ENCODE results near the gene ARMC6. TPM values are rescaled to one million over a fixed set of nuclear protein-coding genes. Genes with fewer than 3 reads are reported as not detected.
A peak's percentile ranks its signal among the peaks of the same experiment; 100 is the strongest.

ARMC6 gene
- total RNA-seq, 1 donor from 2014 or later, result 78.2 TPM

GRCh38 chr19:19083413-19084178 is 50.2 kb downstream of the ARMC6 start:
- FAIRE-seq, result no peak
- no peak for DNase-seq (ENCODE audit: low read depth)
- TF ChIP-seq, protein P1, sequence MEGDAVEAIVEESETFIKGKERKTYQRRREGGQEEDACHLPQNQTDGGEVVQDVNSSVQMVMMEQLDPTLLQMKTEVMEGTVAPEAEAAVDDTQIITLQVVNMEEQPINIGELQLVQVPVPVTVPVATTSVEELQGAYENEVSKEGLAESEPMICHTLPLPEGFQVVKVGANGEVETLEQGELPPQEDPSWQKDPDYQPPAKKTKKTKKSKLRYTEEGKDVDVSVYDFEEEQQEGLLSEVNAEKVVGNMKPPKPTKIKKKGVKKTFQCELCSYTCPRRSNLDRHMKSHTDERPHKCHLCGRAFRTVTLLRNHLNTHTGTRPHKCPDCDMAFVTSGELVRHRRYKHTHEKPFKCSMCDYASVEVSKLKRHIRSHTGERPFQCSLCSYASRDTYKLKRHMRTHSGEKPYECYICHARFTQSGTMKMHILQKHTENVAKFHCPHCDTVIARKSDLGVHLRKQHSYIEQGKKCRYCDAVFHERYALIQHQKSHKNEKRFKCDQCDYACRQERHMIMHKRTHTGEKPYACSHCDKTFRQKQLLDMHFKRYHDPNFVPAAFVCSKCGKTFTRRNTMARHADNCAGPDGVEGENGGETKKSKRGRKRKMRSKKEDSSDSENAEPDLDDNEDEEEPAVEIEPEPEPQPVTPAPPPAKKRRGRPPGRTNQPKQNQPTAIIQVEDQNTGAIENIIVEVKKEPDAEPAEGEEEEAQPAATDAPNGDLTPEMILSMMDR (IDR thresholded peaks at IDR 0.05; ENCODE audit: insufficient read depth, low read length, severe bottlenecking), result no peak
- no peak overlapping the region for H3K4me3 ChIP-seq (ENCODE audit: low read depth, low read length)
- H3K27me3 ChIP-seq (ENCODE audit: control insufficient read depth, insufficient read depth, low read length), result no peaks in the 10 kb centered on the region
- no peaks in the 10 kb centered on the region for H3K36me3 ChIP-seq (ENCODE audit: control insufficient read depth, insufficient read depth, low read length)

DNA sequence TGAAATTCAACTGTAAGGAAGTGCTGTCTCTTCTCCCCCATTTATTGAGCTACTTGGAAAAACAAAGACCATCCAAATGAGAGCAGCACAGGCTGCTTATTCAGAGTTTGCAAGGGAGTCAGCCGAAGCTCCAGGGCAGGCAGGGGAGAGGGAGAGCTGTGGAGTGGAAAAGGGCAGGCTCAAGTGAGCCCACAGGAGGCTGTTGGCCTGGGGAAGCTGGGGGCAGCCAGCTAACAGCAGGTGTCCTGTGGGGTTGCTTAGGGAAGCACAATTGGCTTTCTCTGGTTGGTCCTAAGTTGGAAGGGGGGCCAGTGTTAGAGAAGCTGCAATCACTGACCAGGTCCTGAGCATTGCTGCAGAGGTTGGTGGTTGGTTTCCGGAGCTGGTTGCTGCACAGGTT is 54.3 kb downstream of the ARMC6 start:
- Histone ChIP-seq H3K27me3 (ENCODE audit: control insufficient read depth, insufficient read depth, low read length) (no peaks in the 10 kb centered on the region), H3K36me3 (ENCODE audit: control insufficient read depth, insufficient read depth, low read length) (no peaks in the 10 kb centered on the region), H3K4me3 (ENCODE audit: low read depth, low read length) (no peak overlapping the region)
- TF ChIP-seq, protein P1 (IDR thresholded peaks at IDR 0.05; ENCODE audit: insufficient read depth, low read length, severe bottlenecking), result no peak
- no peak for DNase-seq (ENCODE audit: low read depth)
- FAIRE-seq, result no peak

DNA sequence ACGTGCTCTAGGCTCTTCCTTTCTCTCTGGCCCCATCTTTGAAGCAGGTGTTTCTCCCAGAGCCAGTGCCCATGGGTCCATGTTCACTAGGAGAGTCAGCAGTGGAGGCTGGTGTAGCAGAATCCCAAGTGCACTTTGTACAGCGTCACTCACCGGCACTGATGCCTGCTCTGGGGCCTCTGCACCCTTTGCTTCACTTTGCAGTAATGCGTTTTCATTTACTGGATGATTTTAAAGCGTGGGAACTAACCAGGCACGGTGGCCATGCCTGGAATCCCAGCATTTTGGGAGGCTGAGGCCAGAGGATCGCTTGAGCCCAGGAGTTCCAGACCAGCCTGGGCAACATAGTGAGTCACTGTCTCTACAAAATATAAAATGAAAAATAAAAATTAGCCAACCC is 61.1 kb downstream of the ARMC6 start:
- no peaks in the 10 kb centered on the region for H3K27me3 ChIP-seq (ENCODE audit: control insufficient read depth, insufficient read depth, low read length)
- H3K36me3 ChIP-seq (ENCODE audit: control insufficient read depth, insufficient read depth, low read length), result no peaks in the 10 kb centered on the region
- no peak for DNase-seq (ENCODE audit: low read depth)
- TF ChIP-seq, protein P1 (IDR thresholded peaks at IDR 0.05; ENCODE audit: insufficient read depth, low read length, severe bottlenecking), result no peak
- H3K4me3 ChIP-seq (ENCODE audit: low read depth, low read length), result no peak overlapping the region
- FAIRE-seq, result no peak

GRCh38 chr19:19095691-19096090 is 62.3 kb downstream of the ARMC6 start:
- TF ChIP-seq, protein P1 (IDR thresholded peaks at IDR 0.05; ENCODE audit: insufficient read depth, low read length, severe bottlenecking), result no peak
- FAIRE-seq, result no peak
- Histone ChIP-seq H3K27me3 (ENCODE audit: control insufficient read depth, insufficient read depth, low read length) (no peaks in the 10 kb centered on the region), H3K36me3 (ENCODE audit: control insufficient read depth, insufficient read depth, low read length) (no peaks in the 10 kb centered on the region), H3K4me3 (ENCODE audit: low read depth, low read length) (no peak overlapping the region)
- DNase-seq (ENCODE audit: low read depth), result no peak

GRCh38 chr19:19096641-19097627 is 63.5 kb downstream of the ARMC6 start:
- TF ChIP-seq, protein P1 (IDR thresholded peaks at IDR 0.05; ENCODE audit: insufficient read depth, low read length, severe bottlenecking), result no peak
- FAIRE-seq (peak; percentile 52), DNase-seq (ENCODE audit: low read depth) (no peak)
- H3K4me3 ChIP-seq (ENCODE audit: low read depth, low read length), result no peak overlapping the region
- H3K27me3 ChIP-seq (ENCODE audit: control insufficient read depth, insufficient read depth, low read length), result no peaks in the 10 kb centered on the region
- no peaks in the 10 kb centered on the region for H3K36me3 ChIP-seq (ENCODE audit: control insufficient read depth, insufficient read depth, low read length)
